Measurements from ENCODE around the gene OLIG3. TPM values are rescaled to one million over a fixed set of nuclear protein-coding genes. Genes with fewer than 3 reads are reported as not detected.

The OLIG3 gene
- total and polyA plus RNA-seq, 5 donors from 2014 or later = not detected

DNA sequence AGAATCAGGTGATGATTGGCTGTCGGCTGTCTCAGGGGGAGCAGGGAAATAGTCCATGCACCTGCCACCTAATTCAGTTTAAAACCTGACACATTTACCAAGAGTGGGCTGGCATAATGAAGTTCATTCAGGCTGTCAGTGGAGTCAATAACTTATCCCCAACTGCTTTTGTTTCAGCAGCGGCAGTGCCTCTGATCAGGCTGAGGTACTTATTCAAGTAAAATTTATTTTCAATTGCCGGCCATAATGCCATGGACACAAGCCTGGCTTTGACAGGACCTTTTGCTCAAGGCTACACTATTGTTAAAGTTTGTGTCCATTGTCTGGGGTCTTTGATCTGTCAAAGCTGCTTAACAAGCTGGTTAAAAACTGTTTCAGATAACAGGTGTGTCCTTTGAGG, 20.6 kb downstream of the OLIG3 start:
- no peaks in the 10 kb centered on the region for H3K4me1 Mint-ChIP-seq
- Histone ChIP-seq H3K36me3 (ENCODE audit: control insufficient read depth, insufficient read depth, low read length) (no peaks in the 10 kb centered on the region), H3K27me3 (ENCODE audit: control insufficient read depth, insufficient read depth, low read length) (peaks cover 25% of the 10 kb centered on the region), H3K9me3 (ENCODE audit: control insufficient read depth in 2 of 2, low read length in 2 of 2) (no peaks in the 10 kb centered on the region), H3K4me3 (ENCODE audit: low read depth, low read length) (no peak overlapping the region), H3K27ac (ENCODE audit: insufficient read depth, low read length, poor library complexity, severe bottlenecking) (no peak overlapping the region), H3K4me1 (ENCODE audit: control insufficient read depth, insufficient read depth, low read length, poor library complexity, severe bottlenecking) (no peaks in the 10 kb centered on the region)
- ATAC-seq (ENCODE audit: low read depth in 2 of 2) (no peak), DNase-seq (no peak)
- H3K9me3 Mint-ChIP-seq = no peaks in the 10 kb centered on the region
- H3K4me3 Mint-ChIP-seq = no peak overlapping the region
- H3K36me3 Mint-ChIP-seq = no peaks in the 10 kb centered on the region
- peaks cover 20% of the 10 kb centered on the region for H3K27me3 Mint-ChIP-seq
- H3K27ac Mint-ChIP-seq = no peak overlapping the region

DNA sequence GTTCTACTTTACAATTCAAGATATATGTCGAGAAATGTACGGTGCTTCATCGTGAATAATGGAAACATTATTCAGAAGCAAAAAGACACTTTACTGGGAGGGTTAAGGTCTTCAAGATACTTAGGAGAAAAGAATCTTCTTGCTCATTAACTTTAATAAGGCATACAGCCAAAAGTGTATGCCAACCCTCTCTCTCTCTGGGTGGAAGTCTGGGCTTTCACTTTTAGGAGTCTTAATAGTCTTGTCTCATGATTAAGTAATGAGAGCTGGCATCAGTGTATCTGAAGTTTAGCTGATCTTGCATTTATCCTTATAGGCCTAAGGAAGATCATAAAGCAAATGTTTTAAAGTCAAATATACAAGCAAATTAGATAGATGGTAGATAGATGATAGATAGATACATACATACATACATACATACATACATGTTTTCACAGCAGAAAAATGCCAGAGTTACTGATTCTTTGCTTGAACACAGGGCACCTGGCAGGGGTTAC, 21.5 kb downstream of the OLIG3 start:
- Histone ChIP-seq H3K36me3 (ENCODE audit: control insufficient read depth, insufficient read depth, low read length) (no peaks in the 10 kb centered on the region), H3K27ac (ENCODE audit: insufficient read depth, low read length, poor library complexity, severe bottlenecking) (no peak overlapping the region), H3K4me3 (ENCODE audit: low read depth, low read length) (no peak overlapping the region), H3K4me1 (ENCODE audit: control insufficient read depth, insufficient read depth, low read length, poor library complexity, severe bottlenecking) (no peaks in the 10 kb centered on the region), H3K27me3 (ENCODE audit: control insufficient read depth, insufficient read depth, low read length) (peaks cover 19% of the 10 kb centered on the region), H3K9me3 (ENCODE audit: control insufficient read depth in 2 of 2, low read length in 2 of 2) (no peaks in the 10 kb centered on the region)
- no peak for DNase-seq
- Mint-ChIP-seq H3K4me3 (no peak overlapping the region), H3K27ac (no peak overlapping the region), H3K27me3 (peaks cover 14% of the 10 kb centered on the region), H3K4me1 (no peaks in the 10 kb centered on the region), H3K36me3 (no peaks in the 10 kb centered on the region), H3K9me3 (no peaks in the 10 kb centered on the region)
- ATAC-seq (ENCODE audit: low read depth in 2 of 2) = no peak

- Mint-ChIP-seq H3K4me3 (no peak overlapping the region), H3K27me3 (peaks cover 11% of the 10 kb centered on the region), H3K4me1 (no peaks in the 10 kb centered on the region), H3K9me3 (no peaks in the 10 kb centered on the region), H3K27ac (no peak overlapping the region), H3K36me3 (no peaks in the 10 kb centered on the region)
- Histone ChIP-seq H3K4me3 (ENCODE audit: low read depth, low read length) (no peak overlapping the region), H3K36me3 (ENCODE audit: control insufficient read depth, insufficient read depth, low read length) (no peaks in the 10 kb centered on the region), H3K27me3 (ENCODE audit: control insufficient read depth, insufficient read depth, low read length) (peaks cover 16% of the 10 kb centered on the region), H3K9me3 (ENCODE audit: control insufficient read depth in 2 of 2, low read length in 2 of 2) (no peaks in the 10 kb centered on the region), H3K27ac (ENCODE audit: insufficient read depth, low read length, poor library complexity, severe bottlenecking) (no peak overlapping the region), H3K4me1 (ENCODE audit: control insufficient read depth, insufficient read depth, low read length, poor library complexity, severe bottlenecking) (no peaks in the 10 kb centered on the region)
- no peak for ATAC-seq (ENCODE audit: low read depth in 2 of 2)
- DNase-seq = no peak
Measured at GRCh38 chr6:137471986-137472385, 22.2 kb downstream of the OLIG3 start.

DNA sequence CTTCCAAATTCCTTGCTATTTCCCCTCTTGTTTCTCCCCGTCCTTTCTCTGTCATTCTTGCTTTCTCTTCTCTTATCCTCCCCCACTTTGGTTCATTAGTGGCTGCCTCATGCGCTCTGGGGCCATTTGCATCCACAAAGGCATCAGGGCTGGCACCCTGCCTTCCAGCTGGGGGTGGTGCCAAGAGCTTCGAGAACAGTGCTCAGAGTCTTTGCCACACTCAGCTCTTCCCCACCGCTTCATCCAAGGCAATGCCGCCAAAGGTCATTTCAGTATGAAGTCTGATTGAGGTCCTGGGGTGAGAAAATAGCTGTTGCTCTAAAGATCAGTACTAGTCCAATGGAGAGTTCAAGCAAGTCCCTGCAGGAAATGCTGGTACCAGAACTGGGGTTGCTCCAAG, 22.7 kb downstream of the OLIG3 start:
- Histone ChIP-seq H3K9me3 (ENCODE audit: control insufficient read depth in 2 of 2, low read length in 2 of 2) (no peaks in the 10 kb centered on the region), H3K27ac (ENCODE audit: insufficient read depth, low read length, poor library complexity, severe bottlenecking) (no peak overlapping the region), H3K4me3 (ENCODE audit: low read depth, low read length) (no peak overlapping the region), H3K36me3 (ENCODE audit: control insufficient read depth, insufficient read depth, low read length) (no peaks in the 10 kb centered on the region), H3K27me3 (ENCODE audit: control insufficient read depth, insufficient read depth, low read length) (peaks cover 15% of the 10 kb centered on the region), H3K4me1 (ENCODE audit: control insufficient read depth, insufficient read depth, low read length, poor library complexity, severe bottlenecking) (no peaks in the 10 kb centered on the region)
- H3K4me1 Mint-ChIP-seq = no peaks in the 10 kb centered on the region
- no peaks in the 10 kb centered on the region for H3K36me3 Mint-ChIP-seq
- H3K4me3 Mint-ChIP-seq = no peak overlapping the region
- DNase-seq (no peak), ATAC-seq (ENCODE audit: low read depth in 2 of 2) (no peak)
- peaks cover 16% of the 10 kb centered on the region for H3K27me3 Mint-ChIP-seq
- no peaks in the 10 kb centered on the region for H3K9me3 Mint-ChIP-seq
- no peak overlapping the region for H3K27ac Mint-ChIP-seq

GRCh38 chr6:137467211-137467610, 27.0 kb downstream of the OLIG3 start:
- Mint-ChIP-seq H3K27me3 (peaks cover 35% of the 10 kb centered on the region), H3K27ac (no peak overlapping the region), H3K36me3 (no peaks in the 10 kb centered on the region), H3K4me1 (no peaks in the 10 kb centered on the region), H3K9me3 (no peaks in the 10 kb centered on the region), H3K4me3 (no peak overlapping the region)
- no peaks in the 10 kb centered on the region for H3K36me3 ChIP-seq (ENCODE audit: control insufficient read depth, insufficient read depth, low read length)
- peaks cover 10% of the 10 kb centered on the region for H3K27me3 ChIP-seq (ENCODE audit: control insufficient read depth, insufficient read depth, low read length)
- no peak for DNase-seq
- H3K9me3 ChIP-seq (ENCODE audit: control insufficient read depth in 2 of 2, low read length in 2 of 2) = no peaks in the 10 kb centered on the region
- no peak overlapping the region for H3K4me3 ChIP-seq (ENCODE audit: low read depth, low read length)
- no peak for ATAC-seq (ENCODE audit: low read depth in 2 of 2)
- no peaks in the 10 kb centered on the region for H3K4me1 ChIP-seq (ENCODE audit: control insufficient read depth, insufficient read depth, low read length, poor library complexity, severe bottlenecking)
- H3K27ac ChIP-seq (ENCODE audit: insufficient read depth, low read length, poor library complexity, severe bottlenecking) = no peak overlapping the region

DNA sequence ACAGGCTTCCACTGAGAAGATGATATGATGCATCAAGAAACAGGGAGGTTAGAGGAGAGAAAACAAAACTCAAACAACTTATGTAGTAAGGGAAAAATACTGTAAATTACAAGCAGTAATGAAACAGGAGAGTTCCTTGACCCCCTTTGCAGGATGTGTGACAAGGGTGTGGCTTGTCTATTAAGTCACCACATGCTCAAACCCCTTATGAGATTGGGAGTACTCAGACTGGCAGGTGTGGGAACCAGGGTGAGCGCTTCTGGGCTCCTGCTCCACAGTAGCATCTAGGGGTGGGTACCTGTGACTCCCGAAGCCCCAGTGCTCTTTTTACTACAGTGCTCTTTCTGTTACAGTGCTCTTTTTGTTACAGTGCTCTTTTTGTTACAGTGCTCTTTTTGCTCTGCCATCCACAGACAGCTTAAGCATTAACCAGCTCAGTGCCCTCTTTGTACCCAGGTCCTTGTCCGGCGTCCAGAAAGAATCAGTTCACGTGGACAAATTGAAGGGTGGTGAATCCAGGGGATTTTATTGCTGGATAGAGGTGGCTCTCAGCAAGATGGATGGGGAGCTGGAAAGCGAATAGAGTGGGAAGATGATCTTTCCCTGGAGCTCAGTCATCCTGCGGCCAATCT, 28.7 kb downstream of the OLIG3 start:
- H3K27me3 ChIP-seq (ENCODE audit: control insufficient read depth, insufficient read depth, low read length) = peaks cover 5% of the 10 kb centered on the region
- Mint-ChIP-seq H3K27me3 (peaks cover 41% of the 10 kb centered on the region), H3K9me3 (no peaks in the 10 kb centered on the region), H3K4me1 (no peaks in the 10 kb centered on the region), H3K27ac (no peak overlapping the region), H3K36me3 (no peaks in the 10 kb centered on the region), H3K4me3 (no peak overlapping the region)
- H3K9me3 ChIP-seq (ENCODE audit: control insufficient read depth in 2 of 2, low read length in 2 of 2) = no peaks in the 10 kb centered on the region
- H3K4me3 ChIP-seq (ENCODE audit: low read depth, low read length) = no peak overlapping the region
- H3K36me3 ChIP-seq (ENCODE audit: control insufficient read depth, insufficient read depth, low read length) = no peaks in the 10 kb centered on the region
- DNase-seq (no peak), ATAC-seq (ENCODE audit: low read depth in 2 of 2) (no peak)
- no peak overlapping the region for H3K27ac ChIP-seq (ENCODE audit: insufficient read depth, low read length, poor library complexity, severe bottlenecking)
- H3K4me1 ChIP-seq (ENCODE audit: control insufficient read depth, insufficient read depth, low read length, poor library complexity, severe bottlenecking) = no peaks in the 10 kb centered on the region

- ATAC-seq (ENCODE audit: low read depth in 2 of 2) = no peak
- Mint-ChIP-seq H3K9me3 (peaks cover 0 to 4% (median 0%) of the 10 kb centered on the region in 7 donors), H3K4me1 (no peaks in the 10 kb centered on the region), H3K27me3 (peaks cover 46% of the 10 kb centered on the region), H3K4me3 (no peak overlapping the region), H3K27ac (no peak overlapping the region), H3K36me3 (no peaks in the 10 kb centered on the region)
- peaks cover 8% of the 10 kb centered on the region for H3K27me3 ChIP-seq (ENCODE audit: control insufficient read depth, insufficient read depth, low read length)
- H3K9me3 ChIP-seq (ENCODE audit: control insufficient read depth in 2 of 2, low read length in 2 of 2) = no peaks in the 10 kb centered on the region
- no peaks in the 10 kb centered on the region for H3K36me3 ChIP-seq (ENCODE audit: control insufficient read depth, insufficient read depth, low read length)
- H3K4me3 ChIP-seq (ENCODE audit: low read depth, low read length) = no peak overlapping the region
- H3K4me1 ChIP-seq (ENCODE audit: control insufficient read depth, insufficient read depth, low read length, poor library complexity, severe bottlenecking) = no peaks in the 10 kb centered on the region
- DNase-seq = no peak
- H3K27ac ChIP-seq (ENCODE audit: insufficient read depth, low read length, poor library complexity, severe bottlenecking) = no peak overlapping the region
Measured at GRCh38 chr6:137452333-137452894, 41.8 kb downstream of the OLIG3 start.

DNA sequence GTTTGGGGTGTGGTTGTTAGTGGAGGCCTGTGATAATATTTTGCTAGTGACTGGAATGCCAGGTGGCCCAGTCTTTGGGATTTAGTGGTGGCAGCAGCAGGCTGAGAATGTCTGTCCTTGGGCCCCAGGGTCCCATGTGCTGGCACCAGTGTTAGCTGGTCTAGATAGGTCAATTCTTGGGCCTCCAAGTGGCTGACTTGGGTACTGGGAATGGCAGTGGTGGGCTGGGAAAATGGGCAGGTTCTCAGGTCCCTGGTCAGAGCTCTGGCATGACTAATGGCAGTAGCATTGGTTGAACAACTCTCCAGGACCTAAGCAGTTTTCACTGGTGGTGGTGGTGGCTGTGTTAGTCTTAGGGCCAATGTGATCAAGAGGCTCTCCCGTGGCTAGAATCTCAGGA, 50.3 kb downstream of the OLIG3 start:
- peaks cover 6% of the 10 kb centered on the region for H3K27me3 ChIP-seq (ENCODE audit: control insufficient read depth, insufficient read depth, low read length)
- H3K4me3 Mint-ChIP-seq = no peak overlapping the region
- ATAC-seq (ENCODE audit: low read depth in 2 of 2) (no peak), DNase-seq (no peak)
- no peaks in the 10 kb centered on the region for H3K9me3 ChIP-seq (ENCODE audit: control insufficient read depth in 2 of 2, low read length in 2 of 2)
- H3K36me3 ChIP-seq (ENCODE audit: control insufficient read depth, insufficient read depth, low read length) = no peaks in the 10 kb centered on the region
- peaks cover 0 to 7% (median 2%) of the 10 kb centered on the region in 7 donors for H3K9me3 Mint-ChIP-seq
- no peaks in the 10 kb centered on the region for H3K4me1 ChIP-seq (ENCODE audit: control insufficient read depth, insufficient read depth, low read length, poor library complexity, severe bottlenecking)
- H3K36me3 Mint-ChIP-seq = no peaks in the 10 kb centered on the region
- H3K27me3 Mint-ChIP-seq = peaks cover 29% of the 10 kb centered on the region
- peaks cover 3 to 6% (median 4%) of the 10 kb centered on the region in 4 donors for H3K4me1 Mint-ChIP-seq
- no peak overlapping the region for H3K27ac Mint-ChIP-seq
- H3K4me3 ChIP-seq (ENCODE audit: low read depth, low read length) = no peak overlapping the region
- no peak overlapping the region for H3K27ac ChIP-seq (ENCODE audit: insufficient read depth, low read length, poor library complexity, severe bottlenecking)

Measured in CD4-positive, CD25-positive, alpha-beta regulatory T cell (primary cell).